Measurements from ENCODE around the gene VPS13A.

GRCh38 chr9:77177894-77178794, 810 bp downstream of the VPS13A start:
- TF ChIP-seq, protein P1, sequence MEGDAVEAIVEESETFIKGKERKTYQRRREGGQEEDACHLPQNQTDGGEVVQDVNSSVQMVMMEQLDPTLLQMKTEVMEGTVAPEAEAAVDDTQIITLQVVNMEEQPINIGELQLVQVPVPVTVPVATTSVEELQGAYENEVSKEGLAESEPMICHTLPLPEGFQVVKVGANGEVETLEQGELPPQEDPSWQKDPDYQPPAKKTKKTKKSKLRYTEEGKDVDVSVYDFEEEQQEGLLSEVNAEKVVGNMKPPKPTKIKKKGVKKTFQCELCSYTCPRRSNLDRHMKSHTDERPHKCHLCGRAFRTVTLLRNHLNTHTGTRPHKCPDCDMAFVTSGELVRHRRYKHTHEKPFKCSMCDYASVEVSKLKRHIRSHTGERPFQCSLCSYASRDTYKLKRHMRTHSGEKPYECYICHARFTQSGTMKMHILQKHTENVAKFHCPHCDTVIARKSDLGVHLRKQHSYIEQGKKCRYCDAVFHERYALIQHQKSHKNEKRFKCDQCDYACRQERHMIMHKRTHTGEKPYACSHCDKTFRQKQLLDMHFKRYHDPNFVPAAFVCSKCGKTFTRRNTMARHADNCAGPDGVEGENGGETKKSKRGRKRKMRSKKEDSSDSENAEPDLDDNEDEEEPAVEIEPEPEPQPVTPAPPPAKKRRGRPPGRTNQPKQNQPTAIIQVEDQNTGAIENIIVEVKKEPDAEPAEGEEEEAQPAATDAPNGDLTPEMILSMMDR (IDR thresholded peaks at IDR 0.05): no peak
- TF ChIP-seq EZH2phosphoT487 (IDR thresholded peaks at IDR 0.05) (no peak), EZH2 (IDR thresholded peaks at IDR 0.05) (no peak)

All from neural progenitor cell (in vitro differentiated cells).